Thyroid gland (tissue), 4 donors: ENCODE data around the gene COL4A1. TPM values are rescaled to one million over a fixed set of nuclear protein-coding genes. Genes with fewer than 3 reads are reported as not detected.
A peak's percentile ranks its signal among the peaks of the same experiment; 100 is the strongest.
"Not testable (repeated sequence)": the region's sequence is repeated elsewhere in the genome, so short reads cannot be mapped to it uniquely, and the experiment has no call there.

Experiments
- DNase-seq, 2 donors: peaks; one replicate each; pipeline ENCODE4 v3.0.0-alpha.2; 2019
- H3K27ac ChIP-seq, 3 donors: fragments of 200-600 bp; sonication (generic); 1 replicate in 2 of 3; 2 replicates in 1 of 3; pipeline ENCODE4 v1.5.1; 2016 to 2019; ENCODE audit warnings: mild to moderate bottlenecking in 1 of 3, moderate library complexity in 1 of 3
- H3K27me3 ChIP-seq: fragments of 200-600 bp; sonication (generic); one replicate; pipeline ENCODE4 v1.5.1; 2019
- H3K36me3 ChIP-seq, 2 donors: fragments of 200-600 bp; sonication (generic); one replicate each; pipeline ENCODE4 v1.5.1; 2016 to 2019
- H3K4me1 ChIP-seq, 2 donors: fragments of 200-600 bp; sonication (generic); one replicate each; pipeline ENCODE4 v1.5.1; 2017 to 2019
- H3K4me3 ChIP-seq, 3 donors: fragments of 200-600 bp; sonication (generic); replicated peaks in 1 of 3; 1 replicate in 2 of 3; 2 replicates in 1 of 3; pipeline ENCODE4 v1.5.1; 2016; ENCODE audit warnings: mild to moderate bottlenecking in 1 of 3
- H3K9me3 ChIP-seq: fragments of 200-600 bp; sonication (generic); one replicate; pipeline ENCODE4 v1.5.1; 2017
- POLR2A ChIP-seq, 2 donors: fragments of 450-650 bp; IDR thresholded peaks; one replicate each; pipeline ENCODE4 v1.6.1; 2017; ENCODE audit warnings: antibody characterized with exemption in 2 of 2, mild to moderate bottlenecking in 2 of 2, moderate library complexity in 1 of 2
- WGBS, 2 donors: methylation state at CpG; one replicate each; pipeline ENCODE4 v1.1.5; 2017; 5-methylcytosine and 5-hydroxymethylcytosine counted together
- intact Hi-C: fragments of 100-400 bp; cut with DNase I; formaldehyde crosslinking; loops from one replicate; pipeline ENCODE4 v1.15.1; 2023
- total RNA-seq, 4 donors: library from RNA; depleted of rRNA; stranded (reverse); fragments of >200 nt; gene quantifications; one replicate each; pipeline ENCODE4 v1.2.3, GENCODE V29; 2016
- TF ChIP-seq, protein P1 (sequence below), 6 experiments: fragments of 200-600 bp in 3 of 6; fragments of 450-650 bp in 3 of 6; sonication (generic) in 3 of 6; IDR thresholded peaks; one replicate each; pipeline ENCODE4 v1.5.1; 2016 to 2019; ENCODE audit warnings: antibody characterized with exemption in 6 of 6, mild to moderate bottlenecking in 2 of 6, inconsistent platforms in 1 of 6, moderate library complexity in 1 of 6

Gene COL4A1
- total RNA-seq, 4 donors from 2014 or later: 71.3 to 161 (median 112) TPM

GRCh38 chr13:110324026-110324749, 17.2 kb upstream of the COL4A1 start:
- peaks cover 85 to 98% of the 10 kb centered on the region in 2 donors for H3K4me1 ChIP-seq

GRCh38 chr13:110323172-110323891, 16.4 kb upstream of the COL4A1 start:
- Histone ChIP-seq H3K9me3 (no peaks in the 10 kb centered on the region), H3K27ac (no peak overlapping the region), H3K27me3 (no peaks in the 10 kb centered on the region), H3K4me1 (peaks cover 93 to 100% of the 10 kb centered on the region in 2 donors), H3K4me3 (no peak overlapping the region), H3K36me3 (no peaks in the 10 kb centered on the region)
- WGBS, 2 donors: 74 to 76% methylated on average over 8 of the region's 8 CpGs
- TF ChIP-seq POLR2A (IDR thresholded peaks at IDR 0.05): no peak
- TF ChIP-seq, protein P1, sequence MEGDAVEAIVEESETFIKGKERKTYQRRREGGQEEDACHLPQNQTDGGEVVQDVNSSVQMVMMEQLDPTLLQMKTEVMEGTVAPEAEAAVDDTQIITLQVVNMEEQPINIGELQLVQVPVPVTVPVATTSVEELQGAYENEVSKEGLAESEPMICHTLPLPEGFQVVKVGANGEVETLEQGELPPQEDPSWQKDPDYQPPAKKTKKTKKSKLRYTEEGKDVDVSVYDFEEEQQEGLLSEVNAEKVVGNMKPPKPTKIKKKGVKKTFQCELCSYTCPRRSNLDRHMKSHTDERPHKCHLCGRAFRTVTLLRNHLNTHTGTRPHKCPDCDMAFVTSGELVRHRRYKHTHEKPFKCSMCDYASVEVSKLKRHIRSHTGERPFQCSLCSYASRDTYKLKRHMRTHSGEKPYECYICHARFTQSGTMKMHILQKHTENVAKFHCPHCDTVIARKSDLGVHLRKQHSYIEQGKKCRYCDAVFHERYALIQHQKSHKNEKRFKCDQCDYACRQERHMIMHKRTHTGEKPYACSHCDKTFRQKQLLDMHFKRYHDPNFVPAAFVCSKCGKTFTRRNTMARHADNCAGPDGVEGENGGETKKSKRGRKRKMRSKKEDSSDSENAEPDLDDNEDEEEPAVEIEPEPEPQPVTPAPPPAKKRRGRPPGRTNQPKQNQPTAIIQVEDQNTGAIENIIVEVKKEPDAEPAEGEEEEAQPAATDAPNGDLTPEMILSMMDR (IDR thresholded peaks at IDR 0.05): no peak
- DNase-seq: no peak
- intact Hi-C loops: no loop called here

More at GRCh38 chr13:110324026-110324749, 17.2 kb upstream of the COL4A1 start:
- intact Hi-C loops: no loop called here
- WGBS, 2 donors: 59 to 79% methylated on average over 4 to 9 of the region's 10 CpGs
- no peaks in the 10 kb centered on the region for H3K27me3 ChIP-seq
- H3K27ac ChIP-seq: peak overlapping the region in 2 of 3 donors; percentile 83 to 84
- DNase-seq: peak in 1 of 2 donors; percentile 30
- H3K4me3 ChIP-seq: no peak overlapping the region
- H3K9me3 ChIP-seq: no peaks in the 10 kb centered on the region
- TF ChIP-seq, protein P1 (IDR thresholded peaks at IDR 0.05): no peak
- no peak for TF ChIP-seq POLR2A (IDR thresholded peaks at IDR 0.05)
- no peaks in the 10 kb centered on the region for H3K36me3 ChIP-seq

DNA sequence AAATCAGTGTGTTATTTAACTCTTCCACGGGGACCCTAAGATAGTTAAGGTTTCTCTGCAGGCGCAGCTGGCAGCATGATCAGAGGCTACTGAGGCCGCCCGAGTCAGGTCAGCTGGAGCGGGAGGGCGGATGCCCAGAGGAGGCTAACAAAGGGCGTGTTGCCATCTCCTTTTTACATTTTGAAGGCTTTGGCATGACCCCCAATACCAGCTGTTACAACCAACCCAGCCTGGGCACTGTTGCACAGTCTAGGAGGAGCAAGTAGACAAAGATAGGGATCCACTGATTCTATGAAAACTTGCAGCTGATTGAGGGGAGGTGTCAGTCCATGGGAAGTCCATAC, 15.8 kb upstream of the COL4A1 start:
- intact Hi-C loops: no loop called here
- peaks cover 96 to 100% of the 10 kb centered on the region in 2 donors for H3K4me1 ChIP-seq

GRCh38 chr13:110322126-110322827, 15.3 kb upstream of the COL4A1 start:
- Histone ChIP-seq H3K9me3 (no peaks in the 10 kb centered on the region), H3K36me3 (no peaks in the 10 kb centered on the region), H3K4me3 (no peak overlapping the region), H3K4me1 (peaks cover 94 to 99% of the 10 kb centered on the region in 2 donors), H3K27me3 (no peaks in the 10 kb centered on the region), H3K27ac (no peak overlapping the region)
- 63 to 74% methylated on average over 16 of the region's 16 CpGs for WGBS, 2 donors
- DNase-seq: peak in 1 of 2 donors; percentile 48
- TF ChIP-seq, protein P1 (IDR thresholded peaks at IDR 0.05): no peak
- TF ChIP-seq POLR2A (IDR thresholded peaks at IDR 0.05): no peak
- intact Hi-C loops: no loop called here

More for the DNA sequence above, 15.8 kb upstream of the COL4A1 start:
- WGBS, 2 donors: 86 to 97% methylated on average over 7 of the region's 7 CpGs
- TF ChIP-seq POLR2A (IDR thresholded peaks at IDR 0.05): no peak
- TF ChIP-seq, protein P1 (IDR thresholded peaks at IDR 0.05): no peak
- Histone ChIP-seq H3K9me3 (no peaks in the 10 kb centered on the region), H3K27ac (no peak overlapping the region), H3K27me3 (no peaks in the 10 kb centered on the region), H3K36me3 (no peaks in the 10 kb centered on the region), H3K4me3 (no peak overlapping the region)
- no peak for DNase-seq

GRCh38 chr13:110321573-110321972, 14.6 kb upstream of the COL4A1 start:
- 82 to 86% methylated on average over 3 of the region's 3 CpGs for WGBS, 2 donors

More at GRCh38 chr13:110321573-110321972, 14.6 kb upstream of the COL4A1 start:
- intact Hi-C loops, DNase-seq, H3K9me3 ChIP-seq, H3K36me3 ChIP-seq, H3K4me3 ChIP-seq, H3K27me3 ChIP-seq: not testable (repeated sequence)
- Histone ChIP-seq H3K27ac (peak overlapping the region in 1 of 3 donors; percentile 69), H3K4me1 (peaks cover 92 to 99% of the 10 kb centered on the region in 2 donors)
